Neural cell (in vitro differentiated cells): Measurements from ENCODE around the gene CYB5RL. TPM values are rescaled to one million over a fixed set of nuclear protein-coding genes. Genes with fewer than 3 reads are reported as not detected.

Experiments
- H2AFZ ChIP-seq: fragments of 200-600, 300-800 bp; sonication (generic), shearing (Covaris generic); 2 replicates; pipeline ENCODE4 v1.6.0; 2014; ENCODE audit warnings: low read depth, mild to moderate bottlenecking, antibody characterized with exemption, low read length, moderate library complexity
- H3F3A ChIP-seq: fragments of 200-600 bp; shearing (Covaris generic); 2 replicates; pipeline ENCODE4 v1.6.1; 2016; ENCODE audit warnings: mild to moderate bottlenecking, moderate library complexity, mixed read lengths, antibody characterized with exemption, low read length; ENCODE audit not compliant: insufficient read depth, poor library complexity, severe bottlenecking
- H3K27ac ChIP-seq: fragments of 200-600, 300-800 bp; sonication (generic), shearing (Covaris generic); 2 replicates; pipeline ENCODE4 v1.5.1; 2014; ENCODE audit warnings: mild to moderate bottlenecking, low read length, moderate library complexity
- H3K27me3 ChIP-seq: fragments of 300-800, 200-600 bp; sonication (generic), shearing (Covaris generic); 2 replicates; pipeline ENCODE4 v1.6.0; 2014; ENCODE audit warnings: mild to moderate bottlenecking, low read depth, low read length, moderate library complexity; ENCODE audit not compliant: insufficient read depth
- H3K36me3 ChIP-seq: fragments of 300-800, 200-600 bp; sonication (generic), shearing (Covaris generic); 2 replicates; pipeline ENCODE4 v1.5.1; 2014; ENCODE audit warnings: mild to moderate bottlenecking, antibody characterized with exemption, low read length, moderate library complexity; ENCODE audit not compliant: insufficient read depth
- H3K4me2 ChIP-seq: fragments of 300-800, 200-600 bp; sonication (generic), shearing (Covaris generic); 2 replicates; pipeline ENCODE4 v1.6.0; 2014; ENCODE audit warnings: mild to moderate bottlenecking, low read length
- H3K4me3 ChIP-seq: fragments of 300-800, 200-600 bp; sonication (generic), shearing (Covaris generic); 2 replicates; pipeline ENCODE4 v1.5.1; 2014; ENCODE audit warnings: mild to moderate bottlenecking, low read length, moderate library complexity
- H3K79me2 ChIP-seq: fragments of 200-600 bp; shearing (Covaris generic); replicated peaks from 2 replicates; pipeline ENCODE4 v1.6.0; 2014; ENCODE audit warnings: mild to moderate bottlenecking, low read length, moderate library complexity; ENCODE audit not compliant: insufficient read depth
- H3K9ac ChIP-seq: fragments of 300-800, 200-600 bp; sonication (generic), shearing (Covaris generic); 2 replicates; pipeline ENCODE4 v1.6.1; 2016; ENCODE audit warnings: mild to moderate bottlenecking, low read length, mixed read lengths
- H3K9me2 ChIP-seq: fragments of 200-600 bp; shearing (Covaris generic); 2 replicates; pipeline ENCODE4 v1.6.1; 2016; ENCODE audit warnings: mild to moderate bottlenecking, low read length, mixed read lengths; ENCODE audit not compliant: insufficient read depth
- H3K9me3 ChIP-seq: fragments of 200-600, 300-800 bp; sonication (generic), shearing (Covaris generic); 2 replicates; pipeline ENCODE4 v1.6.1; 2016; ENCODE audit warnings: mild to moderate bottlenecking, mixed run types, low read length, moderate library complexity, mixed read lengths
- H4K20me1 ChIP-seq: fragments of 200-600 bp; shearing (Covaris generic); 2 replicates; pipeline ENCODE4 v1.6.1; 2016; ENCODE audit warnings: mild to moderate bottlenecking, mixed run types; ENCODE audit not compliant: insufficient read depth
- CTCF ChIP-seq: fragments of 450-650 bp; IDR thresholded peaks from 2 replicates; pipeline ENCODE4 v1.5.1; 2014; ENCODE audit warnings: antibody characterized with exemption, mild to moderate bottlenecking, moderate library complexity; ENCODE audit not compliant: poor library complexity, severe bottlenecking
- EP300 ChIP-seq: fragments of 450-650 bp; conservative IDR thresholded peaks from 2 replicates; pipeline ENCODE4 v1.6.1; 2014; ENCODE audit warnings: antibody characterized with exemption, mild to moderate bottlenecking, moderate library complexity; ENCODE audit not compliant: poor library complexity, severe bottlenecking
- EZH2 ChIP-seq: fragments of 200-600, 300-800 bp; shearing (Covaris generic), sonication (generic); IDR thresholded peaks from 2 replicates; pipeline ENCODE4 v1.6.1; 2014; ENCODE audit warnings: antibody characterized with exemption, low read length, borderline replicate concordance, mild to moderate bottlenecking; ENCODE audit not compliant: insufficient read depth, poor library complexity, severe bottlenecking
- MXI1 ChIP-seq: fragments of 450-650 bp; conservative IDR thresholded peaks from 2 replicates; pipeline ENCODE4 v1.6.1; 2014; ENCODE audit warnings: antibody characterized with exemption, mild to moderate bottlenecking; ENCODE audit not compliant: poor library complexity, severe bottlenecking
- POLR2AphosphoS5 ChIP-seq: IDR thresholded peaks from 2 replicates; pipeline ENCODE4 v1.6.1; 2012
- RAD21 ChIP-seq: fragments of 450-650 bp; conservative IDR thresholded peaks from 2 replicates; pipeline ENCODE4 v1.6.1; 2014; ENCODE audit warnings: antibody characterized with exemption, mild to moderate bottlenecking, moderate library complexity
- REST ChIP-seq: IDR thresholded peaks from 2 replicates; pipeline ENCODE4 v1.6.1; 2012; ENCODE audit warnings: borderline replicate concordance
- SMC3 ChIP-seq: fragments of 450-650 bp; conservative IDR thresholded peaks from 2 replicates; pipeline ENCODE4 v1.6.1; 2014; ENCODE audit warnings: antibody characterized with exemption, mild to moderate bottlenecking, moderate library complexity; ENCODE audit not compliant: poor library complexity
- TAF1 ChIP-seq: IDR thresholded peaks from 2 replicates; pipeline ENCODE4 v1.6.1; 2012; ENCODE audit warnings: low read depth
- polyA plus RNA-seq: library from polyadenylated mRNA; depleted of rRNA; stranded (reverse); fragments of >200 nt; gene quantifications from 2 replicates; pipeline ENCODE4 v1.2.3, GENCODE V29; 2014

Gene CYB5RL
- polyA plus RNA-seq, 1 donor from 2014 or later = 1.6 TPM

DNA sequence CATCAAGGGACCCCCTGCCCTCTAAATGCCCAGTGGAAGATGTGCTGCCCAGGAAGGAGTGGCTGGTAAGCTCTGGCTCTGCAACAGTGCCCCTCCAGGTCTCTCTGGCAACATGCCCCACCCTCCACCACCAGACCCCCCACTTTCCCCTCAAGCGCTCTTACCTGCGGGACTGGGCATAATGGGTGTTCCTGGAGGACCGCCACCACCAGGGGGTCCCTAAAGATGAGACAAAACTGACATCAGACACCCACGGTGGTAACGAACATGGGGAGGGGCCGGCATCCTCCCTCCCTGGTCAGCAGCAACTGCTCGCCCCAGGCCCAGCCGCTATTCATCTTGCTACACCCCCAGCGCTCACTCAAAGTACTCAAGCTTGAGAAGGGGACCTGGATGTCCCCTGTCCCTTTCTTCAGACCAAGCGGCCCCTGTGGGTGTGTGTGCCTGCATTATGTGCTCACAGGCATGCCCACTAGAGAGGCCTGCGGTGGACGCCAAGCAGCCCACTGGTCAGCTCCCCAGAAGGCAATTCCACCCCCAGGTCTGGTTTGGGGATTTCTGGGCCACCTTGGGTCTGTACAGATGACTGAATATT, 41.0 kb upstream of the CYB5RL start:
- peaks cover 11% of the 10 kb centered on the region for H3K36me3 ChIP-seq
- no peak overlapping the region for H3K4me3 ChIP-seq
- no peaks in the 10 kb centered on the region for H4K20me1 ChIP-seq
- H3K79me2 ChIP-seq = no peaks in the 10 kb centered on the region
- no peak overlapping the region for H3K9ac ChIP-seq
- no peaks in the 10 kb centered on the region for H3K9me3 ChIP-seq
- H3K27ac ChIP-seq = no peak overlapping the region
- H3F3A ChIP-seq = no peaks in the 10 kb centered on the region
- H3K27me3 ChIP-seq = no peaks in the 10 kb centered on the region
- H3K9me2 ChIP-seq = no peaks in the 10 kb centered on the region
- H3K4me2 ChIP-seq = no peak overlapping the region
- no peak for TF ChIP-seq RAD21
- no peak for TF ChIP-seq CTCF
- TF ChIP-seq REST = no peak
- TF ChIP-seq MXI1 = no peak
- TF ChIP-seq EZH2 = no peak
- TF ChIP-seq TAF1 = no peak
- no peak for TF ChIP-seq POLR2AphosphoS5
- TF ChIP-seq SMC3 = no peak
- TF ChIP-seq EP300 = no peak
- no peak overlapping the region for H2AFZ ChIP-seq

DNA sequence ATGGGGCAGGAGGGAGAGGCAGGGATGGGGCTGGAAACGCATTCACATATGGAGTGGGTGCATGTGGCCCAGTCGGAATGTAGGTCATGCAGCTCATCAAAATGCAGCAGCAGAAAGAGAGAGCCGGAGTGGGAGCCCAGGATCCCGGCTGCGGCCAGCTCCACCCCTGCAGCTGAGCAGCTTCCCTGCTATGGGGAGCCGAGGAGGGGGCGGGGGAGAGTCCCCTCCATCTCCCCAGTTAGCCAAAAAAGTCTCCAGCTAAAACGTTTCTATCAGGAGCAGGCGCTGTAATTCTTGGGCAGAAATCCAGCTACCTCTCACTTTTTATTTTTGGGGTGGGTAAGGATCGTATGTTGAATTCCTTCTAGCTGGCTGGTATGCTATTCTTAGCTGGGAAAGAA, 39.8 kb upstream of the CYB5RL start:
- H3K27me3 ChIP-seq = no peaks in the 10 kb centered on the region
- H3K9me3 ChIP-seq = no peaks in the 10 kb centered on the region
- no peak for TF ChIP-seq EZH2
- no peak for TF ChIP-seq EP300
- TF ChIP-seq POLR2AphosphoS5 = no peak
- no peak for TF ChIP-seq TAF1
- TF ChIP-seq MXI1 = no peak
- TF ChIP-seq CTCF = no peak
- no peak for TF ChIP-seq RAD21
- no peak for TF ChIP-seq SMC3
- no peak for TF ChIP-seq REST
- peaks cover 11% of the 10 kb centered on the region for H3K36me3 ChIP-seq
- no peaks in the 10 kb centered on the region for H3F3A ChIP-seq
- no peak overlapping the region for H3K4me3 ChIP-seq
- H3K9me2 ChIP-seq = no peaks in the 10 kb centered on the region
- H2AFZ ChIP-seq = no peak overlapping the region
- no peaks in the 10 kb centered on the region for H3K79me2 ChIP-seq
- no peak overlapping the region for H3K4me2 ChIP-seq
- no peaks in the 10 kb centered on the region for H4K20me1 ChIP-seq
- H3K9ac ChIP-seq = no peak overlapping the region
- no peak overlapping the region for H3K27ac ChIP-seq
